T-helper 22 cell (primary cell): ENCODE measurements around the gene MTREX.
"Not testable (repeated sequence)": the region's sequence is repeated elsewhere in the genome, so short reads cannot be mapped to it uniquely, and the experiment has no call there.

ENCODE experiments used
- DNase-seq: peaks from one replicate; pipeline ENCODE4 v3.0.0-alpha.2; 2020; ENCODE audit warnings: low read depth

MTREX gene

DNA sequence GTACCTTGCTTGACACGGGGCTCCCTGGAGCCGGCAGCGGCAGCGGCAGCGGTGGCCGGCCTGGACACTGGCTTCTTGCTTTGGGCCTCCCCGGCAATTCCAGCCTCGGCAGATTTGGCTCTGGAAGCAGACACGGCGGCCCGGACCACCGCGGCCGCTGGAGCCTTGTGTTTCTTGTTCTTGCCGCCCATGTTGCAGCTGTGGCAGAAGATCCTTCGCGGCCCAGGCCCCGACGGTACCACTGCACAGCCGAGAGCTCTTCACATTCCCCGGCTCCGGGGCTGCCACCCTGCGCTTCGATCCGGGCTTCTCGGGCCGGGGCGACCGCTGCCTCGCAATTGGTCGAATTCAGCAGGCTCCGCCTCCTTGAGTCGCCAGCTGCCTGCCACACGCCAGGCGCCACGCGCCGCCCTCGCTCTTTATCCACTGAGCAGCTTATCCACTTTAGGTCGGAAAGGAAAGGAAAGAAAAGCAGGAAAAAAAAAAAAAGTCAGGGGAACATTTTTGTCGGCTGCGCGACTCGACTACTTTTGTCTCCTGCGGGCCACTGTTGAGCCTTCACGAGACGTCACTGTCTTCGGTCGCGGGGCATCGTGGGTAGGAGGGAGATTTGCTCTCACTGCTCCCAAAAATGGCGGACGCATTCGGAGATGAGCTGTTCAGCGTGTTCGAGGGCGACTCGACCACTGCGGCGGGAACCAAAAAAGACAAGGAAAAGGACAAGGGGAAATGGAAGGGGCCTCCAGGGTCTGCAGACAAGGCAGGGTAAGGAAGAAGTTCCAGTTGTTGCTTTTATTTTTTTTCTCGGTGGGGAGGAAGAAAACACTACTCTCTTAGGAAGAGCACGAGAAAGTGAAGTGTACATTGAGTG lies at the start of gene MTREX, which contains the start of gene DHX29:
TSS of gene MTREX (plus strand) at position 607 of the 871 bp plus-strand sequence. CDS start at position 632, 25 bp downstream.
TSS of gene DHX29 (minus strand) at position 312 of the 871 bp plus-strand sequence. CDS start at position 191, 121 bp downstream.
- DNase-seq, result peak; percentile 78

GRCh38 chr5:55258339-55258738 lies 49.5 kb upstream of the MTREX start:
- no peak for DNase-seq

GRCh38 chr5:55276771-55277170 lies 31.0 kb upstream of the MTREX start:
- DNase-seq, result no peak

DNA sequence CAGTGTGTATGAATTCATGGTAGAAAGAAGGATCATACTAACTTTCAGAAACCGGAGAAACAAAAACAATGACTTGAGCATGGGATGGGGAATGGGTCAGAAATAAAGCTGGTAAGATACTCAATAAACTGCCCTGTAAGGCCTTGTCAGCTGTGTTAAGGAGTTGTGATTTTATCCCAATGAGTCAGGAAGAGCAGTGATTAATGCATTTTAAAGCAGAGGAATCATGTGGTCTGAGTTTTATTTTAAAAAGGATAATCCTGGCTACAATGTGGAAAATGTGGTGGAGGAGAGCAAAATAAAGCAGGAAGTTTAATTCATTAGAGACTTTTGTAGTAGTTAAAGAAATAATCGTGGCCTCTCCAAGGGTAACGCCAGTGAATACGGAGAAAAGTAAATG lies 29.0 kb upstream of the MTREX start:
- no peak for DNase-seq

DNA sequence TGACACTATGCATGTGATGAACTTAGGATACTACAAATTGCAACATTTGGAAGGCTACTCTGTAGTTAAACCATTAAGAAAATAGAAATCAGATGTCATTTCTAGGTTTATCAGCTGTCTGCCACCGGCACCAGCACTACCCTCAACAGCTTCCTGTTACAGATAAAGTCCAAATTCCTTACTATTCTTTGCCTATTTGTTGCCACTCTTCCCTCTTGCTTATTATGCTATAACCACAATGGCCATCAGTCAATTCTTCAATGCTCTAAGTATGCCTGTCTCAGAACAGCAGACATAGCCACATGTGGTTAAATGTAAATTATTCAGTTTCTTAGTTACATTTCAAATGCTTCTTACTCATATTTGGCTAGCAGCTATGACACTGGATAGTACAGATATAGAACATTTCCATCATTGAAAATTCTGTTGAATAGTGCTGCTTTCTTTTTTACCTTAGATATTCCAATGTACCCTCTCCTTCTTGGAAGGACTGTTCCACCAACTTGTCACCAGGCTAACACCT lies 21.3 kb upstream of the MTREX start:
- no peak for DNase-seq

GRCh38 chr5:55289808-55290207 lies 18.0 kb upstream of the MTREX start:
- no peak for DNase-seq

- DNase-seq, result no peak
Measured at GRCh38 chr5:55290991-55291390, 16.8 kb upstream of the MTREX start.

DNA sequence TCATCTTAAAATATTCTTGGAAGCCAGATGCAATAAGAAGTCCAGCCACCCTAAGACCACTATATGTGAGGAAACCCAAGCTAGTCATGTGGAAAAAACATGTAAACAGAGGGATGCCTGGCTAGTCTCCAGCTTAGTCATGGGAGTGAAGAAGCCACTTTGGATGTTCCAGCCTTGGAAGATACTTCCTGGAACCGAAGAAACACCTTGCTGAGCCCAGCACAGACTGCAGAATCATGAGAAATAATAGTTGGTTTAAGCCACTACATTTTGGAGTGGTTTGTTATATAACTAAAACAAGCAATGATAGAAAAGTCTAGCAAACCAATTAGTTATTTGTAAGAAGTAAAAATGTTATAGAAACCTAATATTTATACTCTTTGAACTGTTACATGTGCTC lies 12.9 kb upstream of the MTREX start:
- DNase-seq, result no peak

DNA sequence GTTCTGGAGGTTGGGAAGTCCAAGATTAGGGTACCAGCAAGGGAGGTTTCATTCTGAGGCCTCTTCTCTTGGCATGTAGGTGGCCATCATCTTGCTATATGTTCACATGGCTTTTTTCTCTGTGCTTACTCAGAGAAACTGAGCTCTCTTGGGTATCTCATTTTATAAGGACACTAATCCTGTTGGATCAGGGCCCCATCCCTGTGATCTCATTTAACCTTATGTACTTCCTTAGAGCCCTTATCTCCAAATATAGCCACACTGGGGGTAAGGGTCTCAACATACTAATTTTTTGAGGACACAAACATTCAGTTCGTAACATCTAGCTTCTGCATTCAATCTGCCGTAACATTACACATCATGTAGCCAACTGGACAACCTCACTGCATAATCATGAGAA lies 6.9 kb upstream of the MTREX start:
- no peak for DNase-seq

DNA sequence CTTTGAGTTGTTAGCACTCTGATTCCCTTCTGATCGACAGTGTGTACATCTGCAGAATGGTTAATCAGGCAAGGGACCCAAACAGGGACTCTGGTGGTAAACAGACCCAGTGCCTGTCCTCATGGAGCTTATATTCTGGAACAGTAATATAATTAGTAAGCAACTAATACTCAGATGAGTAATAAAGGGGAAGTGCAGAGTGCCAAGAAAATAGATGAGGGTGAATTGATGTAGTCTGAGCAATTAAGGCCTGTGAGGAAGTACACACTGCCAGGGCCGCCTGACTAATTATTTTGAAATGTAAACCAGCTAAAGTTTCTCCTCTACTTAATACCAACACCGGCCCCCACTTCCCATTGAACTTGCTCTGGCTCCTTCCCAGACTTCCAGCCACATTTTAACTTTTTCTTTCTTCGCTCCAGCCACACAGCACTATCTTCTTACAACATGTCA lies 4.5 kb upstream of the MTREX start:
- no peak for DNase-seq

GRCh38 chr5:55304584-55304983 lies 3.2 kb upstream of the MTREX start:
- no peak for DNase-seq

DNA sequence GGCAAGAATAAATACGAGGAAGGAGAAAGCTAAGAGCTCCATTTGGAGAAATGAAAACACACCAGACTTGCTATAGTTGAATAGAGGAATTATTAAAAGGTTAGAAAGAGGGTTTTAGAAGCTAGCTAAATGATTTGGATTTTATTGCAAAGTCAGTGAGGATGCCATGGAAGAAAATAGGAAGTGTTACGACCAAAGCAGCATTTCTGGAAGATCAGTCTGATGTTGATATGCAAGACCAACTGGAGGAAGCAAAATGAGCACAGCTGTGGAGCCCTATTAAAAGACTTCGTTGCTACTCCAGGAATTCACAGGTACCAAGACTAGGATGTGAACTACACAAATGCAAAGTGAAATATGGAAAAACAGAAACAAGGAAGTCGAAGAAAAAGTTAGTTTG lies 2.4 kb upstream of the MTREX start:
- DNase-seq, result no peak

- DNase-seq, result no peak
Measured at GRCh38 chr5:55306641-55307382, 977 bp upstream of the MTREX start.

DNA sequence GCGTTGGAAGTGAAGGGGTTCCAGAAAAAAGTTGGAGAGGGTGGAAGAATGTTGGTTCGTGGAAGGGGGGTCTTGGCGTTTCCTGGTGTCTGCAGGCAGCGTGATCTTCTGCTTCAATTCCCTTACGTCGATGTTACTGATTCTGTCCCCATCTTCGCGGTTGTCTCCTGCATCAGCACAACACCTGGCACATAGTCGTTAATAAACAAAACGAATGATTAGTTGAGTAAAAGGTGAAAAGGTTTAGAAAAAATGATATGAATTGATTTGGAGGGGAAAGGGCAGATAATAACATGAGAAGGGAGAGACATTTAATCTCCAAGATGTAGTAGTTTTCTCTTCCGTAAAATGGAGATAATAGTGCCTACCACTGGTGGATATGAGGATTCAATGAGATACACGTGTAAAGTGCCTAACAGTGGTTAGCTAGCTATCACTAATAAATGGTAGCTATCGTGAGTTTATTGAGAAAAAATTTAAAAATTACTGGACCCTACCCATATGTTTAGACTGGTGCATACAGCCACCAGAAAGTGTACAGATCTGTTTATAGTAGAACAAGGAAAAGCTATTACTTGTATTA lies 556 bp downstream of the MTREX start:
- DNase-seq, result no peak

DNA sequence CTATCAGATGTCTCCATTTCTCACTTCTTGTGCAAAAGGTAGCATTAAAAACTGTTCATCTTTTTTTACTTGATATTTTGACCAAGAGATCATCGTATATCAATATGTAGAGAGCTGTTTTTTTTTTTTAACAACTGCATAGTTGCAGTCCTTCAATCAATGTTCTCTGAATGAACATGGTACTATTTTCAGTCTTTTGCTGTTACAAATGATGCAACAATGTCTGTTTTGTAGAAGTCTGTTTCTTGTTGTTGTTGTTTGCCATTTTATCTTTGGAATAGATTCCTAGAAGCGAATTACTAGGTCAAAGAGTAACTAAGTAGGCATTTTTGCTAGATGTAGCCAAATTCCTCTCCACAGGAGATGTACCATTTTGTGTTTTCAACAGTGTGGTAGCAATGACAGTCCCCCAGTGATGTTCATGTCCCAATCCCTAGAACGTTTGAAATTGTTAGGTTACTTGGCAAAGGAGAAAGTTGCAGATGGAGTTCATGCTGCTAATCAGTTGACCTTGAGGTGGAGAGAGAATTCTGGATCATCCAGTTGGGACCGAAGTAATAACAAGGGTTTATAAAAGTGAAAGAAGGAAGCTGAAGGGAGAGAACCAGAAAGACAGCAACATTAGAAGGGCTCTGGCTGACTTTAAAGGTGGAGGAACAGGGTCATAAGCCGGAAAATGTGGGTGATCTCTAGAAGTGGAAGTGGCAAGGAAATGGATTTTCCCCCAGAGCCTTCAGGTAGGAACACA lies 6.3 kb downstream of the MTREX start:
- DNase-seq, result no peak

DNA sequence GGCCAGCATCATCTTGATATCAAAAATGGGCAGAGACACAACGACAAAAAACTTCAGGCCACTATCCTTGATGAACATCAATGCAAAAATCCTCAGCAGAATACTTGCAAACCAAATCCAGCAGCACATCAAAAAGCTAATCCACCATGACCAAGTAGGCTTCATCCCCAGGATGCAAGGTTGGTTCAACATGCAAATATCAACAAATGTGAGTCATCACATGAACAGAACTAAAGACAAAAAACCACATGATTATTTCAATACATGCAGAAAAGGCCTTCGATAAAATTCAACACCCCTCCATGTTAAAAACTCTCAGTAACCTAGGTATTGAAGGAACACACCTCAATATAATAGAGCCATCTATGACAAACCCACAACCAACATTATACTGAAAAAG lies 8.5 kb downstream of the MTREX start:
- no peak for DNase-seq

GRCh38 chr5:55316837-55317236 lies 9.0 kb downstream of the MTREX start:
- DNase-seq, result no peak

DNA sequence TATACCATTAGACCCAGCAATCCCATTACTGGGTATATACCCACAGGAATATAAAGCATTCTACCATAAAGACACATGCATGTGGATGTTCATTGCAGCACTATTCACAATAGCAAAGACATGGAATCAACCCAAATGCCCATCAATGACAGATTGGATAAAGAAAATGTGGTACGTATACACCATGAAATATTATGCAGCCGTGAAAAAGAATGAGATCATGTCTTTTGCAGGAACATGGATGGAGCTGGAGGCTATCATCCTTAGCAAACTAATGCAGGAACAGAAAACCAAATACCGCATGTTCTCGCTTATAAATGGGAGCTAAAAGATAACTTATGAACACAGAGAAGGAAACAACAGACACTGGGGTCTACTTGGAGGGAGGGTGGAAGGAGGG lies 10.4 kb downstream of the MTREX start:
- DNase-seq, result not testable (repeated sequence)

GRCh38 chr5:55319491-55319890 lies 11.7 kb downstream of the MTREX start:
- DNase-seq, result no peak

- no peak for DNase-seq
Measured at GRCh38 chr5:55320571-55320970, 12.8 kb downstream of the MTREX start.

- DNase-seq, result no peak
Measured at GRCh38 chr5:55324006-55324405, 16.2 kb downstream of the MTREX start.
